Retinal pigment epithelial cell (primary cell): ENCODE measurements around the gene SRD5A1.

ENCODE experiments used
- DNase-seq: peaks from one replicate; pipeline ENCODE4 v3.0.0-alpha.2; 2010; ENCODE audit warnings: low read depth
- H3K4me3 ChIP-seq: 2 replicates; pipeline ENCODE4 v1.5.1; 2011; ENCODE audit warnings: mild to moderate bottlenecking, low read length, control low read depth, moderate library complexity
- TF ChIP-seq, protein P1 (sequence below): conservative IDR thresholded peaks from 2 replicates; pipeline ENCODE4 v1.5.1; 2011; ENCODE audit warnings: low read depth, low read length, control low read depth, inconsistent platforms

Gene SRD5A1

DNA sequence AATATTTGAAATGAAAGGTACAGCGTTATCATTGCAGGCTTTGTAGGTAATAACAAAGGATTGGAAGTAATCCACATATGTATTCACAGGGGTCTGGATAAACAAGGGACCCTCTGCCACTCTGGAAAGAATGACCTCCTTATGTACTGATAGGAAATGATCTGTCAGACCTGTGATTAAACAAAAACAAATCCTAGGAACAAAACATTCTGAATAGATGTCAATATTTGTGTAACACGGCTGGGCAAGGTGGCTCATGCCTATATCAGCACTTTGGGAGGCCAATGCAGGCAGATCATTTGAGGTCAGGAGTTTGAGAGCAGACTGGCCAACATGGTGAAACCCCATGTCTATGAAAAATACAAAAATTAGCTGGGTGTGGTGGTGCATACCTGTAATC lies 42.7 kb upstream of the SRD5A1 start:
- no peak overlapping the region for H3K4me3 ChIP-seq
- TF ChIP-seq, protein P1, sequence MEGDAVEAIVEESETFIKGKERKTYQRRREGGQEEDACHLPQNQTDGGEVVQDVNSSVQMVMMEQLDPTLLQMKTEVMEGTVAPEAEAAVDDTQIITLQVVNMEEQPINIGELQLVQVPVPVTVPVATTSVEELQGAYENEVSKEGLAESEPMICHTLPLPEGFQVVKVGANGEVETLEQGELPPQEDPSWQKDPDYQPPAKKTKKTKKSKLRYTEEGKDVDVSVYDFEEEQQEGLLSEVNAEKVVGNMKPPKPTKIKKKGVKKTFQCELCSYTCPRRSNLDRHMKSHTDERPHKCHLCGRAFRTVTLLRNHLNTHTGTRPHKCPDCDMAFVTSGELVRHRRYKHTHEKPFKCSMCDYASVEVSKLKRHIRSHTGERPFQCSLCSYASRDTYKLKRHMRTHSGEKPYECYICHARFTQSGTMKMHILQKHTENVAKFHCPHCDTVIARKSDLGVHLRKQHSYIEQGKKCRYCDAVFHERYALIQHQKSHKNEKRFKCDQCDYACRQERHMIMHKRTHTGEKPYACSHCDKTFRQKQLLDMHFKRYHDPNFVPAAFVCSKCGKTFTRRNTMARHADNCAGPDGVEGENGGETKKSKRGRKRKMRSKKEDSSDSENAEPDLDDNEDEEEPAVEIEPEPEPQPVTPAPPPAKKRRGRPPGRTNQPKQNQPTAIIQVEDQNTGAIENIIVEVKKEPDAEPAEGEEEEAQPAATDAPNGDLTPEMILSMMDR: no peak
- no peak for DNase-seq

DNA sequence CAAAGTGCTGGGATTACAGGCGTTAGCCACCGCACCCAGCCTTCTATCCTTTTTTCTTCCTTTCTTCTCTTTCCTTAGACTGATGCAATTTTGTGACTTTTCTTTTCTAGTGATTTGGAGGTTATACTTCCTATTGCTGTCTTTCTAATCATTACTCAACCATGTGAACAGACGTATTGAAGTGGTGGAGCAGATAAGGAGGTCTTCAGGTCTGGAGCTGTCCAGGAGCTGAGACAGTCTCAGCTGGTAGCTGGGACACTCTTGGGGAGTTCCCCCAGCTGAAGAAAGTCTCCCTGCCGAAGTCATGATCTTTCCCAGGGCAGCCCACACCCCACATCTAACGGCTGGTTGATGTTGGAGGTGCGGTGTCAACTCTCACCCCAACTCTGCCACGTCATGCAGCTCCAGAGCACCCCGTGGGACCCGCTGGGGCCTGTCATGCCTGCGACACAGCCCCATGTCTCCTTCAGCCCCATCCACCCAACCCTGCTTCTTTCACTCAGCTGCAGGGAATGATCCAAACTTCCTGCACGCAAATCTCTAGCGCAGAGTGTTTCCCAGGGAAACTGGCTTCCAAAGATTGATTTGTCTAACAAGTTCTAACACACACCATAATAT lies 41.5 kb upstream of the SRD5A1 start:
- TF ChIP-seq, protein P1: no peak
- DNase-seq: no peak
- no peak overlapping the region for H3K4me3 ChIP-seq

DNA sequence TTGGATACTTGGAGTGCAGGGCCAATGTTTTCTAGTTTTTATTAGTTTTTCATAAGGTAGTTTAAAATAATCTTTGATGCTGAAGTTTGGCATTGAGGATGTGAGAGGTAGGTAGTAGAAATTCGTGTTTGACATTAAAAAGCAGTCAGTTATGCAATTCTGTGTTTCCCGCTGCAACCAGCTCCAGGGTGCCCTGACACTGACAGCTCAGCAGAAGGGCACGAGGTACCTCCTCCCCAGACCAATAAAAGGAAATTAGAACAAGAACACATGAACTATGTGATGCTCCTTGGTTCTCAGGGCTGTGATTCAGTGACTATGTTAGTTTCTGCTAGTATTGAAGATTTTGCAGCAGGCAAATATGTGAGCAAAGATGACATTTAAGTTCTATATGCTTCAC lies 40.6 kb upstream of the SRD5A1 start:
- H3K4me3 ChIP-seq: no peak overlapping the region
- no peak for DNase-seq
- TF ChIP-seq, protein P1: no peak

DNA sequence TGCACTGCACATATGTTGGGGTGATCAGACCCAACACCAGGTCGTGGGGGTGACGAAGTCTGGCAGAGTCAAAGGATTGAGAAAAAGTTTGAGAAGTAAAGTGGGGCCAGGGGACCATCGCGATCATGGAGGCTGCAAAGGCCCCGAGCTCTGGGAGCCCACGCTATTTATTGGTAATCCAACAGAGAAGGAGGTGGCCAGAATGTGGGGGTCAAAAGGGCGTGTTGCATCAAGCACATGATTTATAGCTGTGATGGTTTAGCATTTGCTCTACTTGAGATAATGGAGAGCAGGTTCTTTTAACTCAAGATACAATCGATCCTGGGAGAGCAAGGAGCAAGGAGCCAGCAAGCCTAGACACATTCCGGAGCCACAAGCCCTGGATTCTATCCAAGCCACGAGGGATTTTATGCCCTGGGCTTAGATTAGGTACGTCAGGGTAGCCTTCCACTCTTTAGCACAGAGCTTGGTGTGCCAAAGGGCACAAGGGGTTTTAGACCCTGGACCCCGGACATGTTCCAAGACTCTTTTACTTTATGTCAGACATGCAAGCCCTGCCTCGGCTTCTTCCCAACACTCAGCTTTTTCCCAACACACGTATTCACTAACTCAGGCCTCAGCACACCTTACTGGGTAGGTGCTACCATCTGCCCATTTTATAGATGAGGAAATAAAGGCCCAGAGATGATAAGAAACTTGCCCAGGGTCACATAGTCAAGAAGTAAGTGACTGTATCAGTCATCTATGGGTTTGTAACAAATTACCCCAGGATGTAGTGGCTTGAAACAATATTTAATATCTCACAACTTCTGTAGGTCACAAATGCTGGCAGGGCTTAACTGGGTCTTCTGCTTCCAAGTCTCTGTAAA lies 39.9 kb upstream of the SRD5A1 start:
- H3K4me3 ChIP-seq: no peak overlapping the region
- TF ChIP-seq, protein P1: no peak
- DNase-seq: no peak

DNA sequence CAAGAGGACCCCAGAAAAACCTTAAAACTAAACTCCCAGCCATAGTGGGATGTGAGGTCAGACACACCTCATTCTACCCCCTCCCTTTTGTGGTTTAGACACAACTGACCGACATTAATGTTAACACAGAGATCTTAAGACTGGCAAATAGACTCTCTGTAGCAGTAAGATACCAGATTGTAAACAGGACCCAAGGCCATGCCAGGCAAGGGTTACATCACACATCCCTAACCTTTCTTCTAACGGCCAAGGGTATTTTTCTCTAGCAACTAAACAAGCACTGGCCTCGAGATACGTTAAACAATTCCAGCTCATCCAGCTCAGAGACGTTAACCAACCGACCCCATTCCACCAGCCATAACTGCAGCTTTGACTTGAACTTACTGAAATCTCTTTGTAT lies 39.2 kb upstream of the SRD5A1 start:
- TF ChIP-seq, protein P1: no peak
- H3K4me3 ChIP-seq: no peak overlapping the region
- no peak for DNase-seq

DNA sequence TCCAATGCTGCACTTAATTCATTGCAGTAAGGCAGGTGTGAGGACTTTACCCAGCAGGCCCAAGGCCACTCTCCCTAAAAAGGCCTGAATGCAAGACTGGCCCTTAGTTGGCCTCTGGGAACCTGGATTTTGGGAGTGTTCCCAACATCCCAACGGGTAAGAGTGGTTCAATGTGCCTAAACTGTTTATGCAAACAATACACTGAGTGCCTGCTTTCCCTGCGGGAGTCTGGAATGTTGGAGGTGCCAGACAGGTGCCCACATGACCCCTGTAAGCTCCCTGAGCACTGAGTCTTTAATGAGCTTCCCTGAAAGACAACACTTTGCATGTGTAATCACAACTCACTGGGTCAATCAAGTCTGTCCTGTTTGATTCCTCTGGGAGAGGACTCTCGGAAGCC lies 37.8 kb upstream of the SRD5A1 start:
- H3K4me3 ChIP-seq: no peak overlapping the region
- TF ChIP-seq, protein P1: no peak
- DNase-seq: no peak

DNA sequence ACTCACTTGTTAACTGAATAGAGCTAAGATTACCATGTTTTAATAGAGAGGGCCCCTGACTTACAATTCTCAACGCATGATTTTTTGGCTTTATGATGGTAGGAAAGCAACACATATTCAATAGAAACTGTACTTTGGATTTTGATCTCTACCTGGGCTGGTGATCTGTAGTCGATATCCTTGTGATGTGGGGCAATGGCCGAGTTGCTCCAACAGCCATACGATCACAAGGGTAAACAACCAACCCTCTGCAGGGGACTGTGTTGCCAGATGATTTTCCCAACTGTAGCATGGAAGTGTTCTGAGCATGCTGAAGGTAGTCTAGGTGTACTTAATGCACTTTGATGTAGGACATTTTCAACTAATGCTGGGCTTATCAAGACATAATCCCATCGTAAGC lies 36.9 kb upstream of the SRD5A1 start:
- TF ChIP-seq, protein P1: no peak
- no peak overlapping the region for H3K4me3 ChIP-seq
- no peak for DNase-seq
